ENCODE data around the gene DENND2C.

DENND2C gene

GRCh38 chr1:114669562-114670082 lies at the start of gene DENND2C:
TSS of gene DENND2C (minus strand) at chr1:114670049. CDS start at chr1:114625984, 44,065 bp downstream.
- DNase-seq, result no peak

GRCh38 chr1:114719424-114719787 lies 49.6 kb upstream of the DENND2C start:
- no peak for DNase-seq

GRCh38 chr1:114718661-114719423 lies 49.0 kb upstream of the DENND2C start:
- peak; percentile 9 for DNase-seq

GRCh38 chr1:114716304-114717170 lies 46.7 kb upstream of the DENND2C start, which contains the start of gene NRAS:
TSS of gene NRAS (minus strand) at chr1:114716771. CDS start at chr1:114716160, 611 bp downstream.
- DNase-seq, result peak; percentile 97

- no peak for DNase-seq
Measured at GRCh38 chr1:114715952-114716303, 46.1 kb upstream of the DENND2C start.

- DNase-seq, result no peak
Measured at GRCh38 chr1:114712977-114713376, 43.1 kb upstream of the DENND2C start.

- DNase-seq, result no peak
Measured at GRCh38 chr1:114710360-114710759, 40.5 kb upstream of the DENND2C start.

- DNase-seq, result no peak
Measured at GRCh38 chr1:114707604-114708003, 37.8 kb upstream of the DENND2C start.

GRCh38 chr1:114703242-114703641 lies 33.4 kb upstream of the DENND2C start:
- DNase-seq, result no peak

GRCh38 chr1:114702737-114703136 lies 32.9 kb upstream of the DENND2C start:
- DNase-seq, result no peak

GRCh38 chr1:114701931-114702330 lies 32.1 kb upstream of the DENND2C start:
- DNase-seq, result no peak

- no peak for DNase-seq
Measured at GRCh38 chr1:114700036-114700600, 30.3 kb upstream of the DENND2C start.

- no peak for DNase-seq
Measured at GRCh38 chr1:114696810-114697209, 27.0 kb upstream of the DENND2C start.

GRCh38 chr1:114695430-114696058 lies 25.7 kb upstream of the DENND2C start, which contains the start of gene AMPD1:
TSS of gene AMPD1 (minus strand) at chr1:114695546. CDS start at chr1:114695471, 75 bp downstream.
- DNase-seq, result no peak

GRCh38 chr1:114694540-114695310 lies 24.9 kb upstream of the DENND2C start:
- DNase-seq, result no peak

- DNase-seq, result no peak
Measured at GRCh38 chr1:114692947-114693346, 23.1 kb upstream of the DENND2C start.

GRCh38 chr1:114691061-114691460 lies 21.2 kb upstream of the DENND2C start:
- DNase-seq, result no peak

GRCh38 chr1:114690148-114690547 lies 20.3 kb upstream of the DENND2C start:
- DNase-seq, result no peak

- DNase-seq, result no peak
Measured at GRCh38 chr1:114688526-114688925, 18.7 kb upstream of the DENND2C start.

GRCh38 chr1:114685851-114686250 lies 16.0 kb upstream of the DENND2C start:
- no peak for DNase-seq

- no peak for DNase-seq
Measured at GRCh38 chr1:114677691-114678090, 7.8 kb upstream of the DENND2C start.

GRCh38 chr1:114676115-114676514 lies 6.3 kb upstream of the DENND2C start:
- DNase-seq, result no peak
